Stimulated activated CD4-positive, alpha-beta T cell treated with anti-CD3 and anti-CD28 coated beads, Interleukin-15, amount 100 ng/mL, for 24 hours (primary cell): Measurements from ENCODE around the gene GSN.
A peak's percentile ranks its signal among the peaks of the same experiment; 100 is the strongest.

Experiments
- DNase-seq: peaks from one replicate; pipeline ENCODE4 v3.0.0-alpha.2; 2020

GSN gene

GRCh38 chr9:121267689-121268597 lies at the start of gene GSN:
GSN (plus strand) TSS chr9:121268162; CDS start chr9:121301972, 33,810 bp downstream.
- DNase-seq: peak; percentile 67

- no peak for DNase-seq
Measured at GRCh38 chr9:121218357-121219027, 49.5 kb upstream of the GSN start.

- no peak for DNase-seq
Measured at GRCh38 chr9:121219530-121219929, 48.4 kb upstream of the GSN start.

- DNase-seq: no peak
Measured at GRCh38 chr9:121220996-121221663, 46.8 kb upstream of the GSN start.

GRCh38 chr9:121221664-121222055 lies 46.3 kb upstream of the GSN start:
- no peak for DNase-seq

GRCh38 chr9:121222524-121223171 lies 45.3 kb upstream of the GSN start:
- no peak for DNase-seq

GRCh38 chr9:121225240-121225639 lies 42.7 kb upstream of the GSN start:
- DNase-seq: no peak

GRCh38 chr9:121226175-121226574 lies 41.8 kb upstream of the GSN start:
- DNase-seq: no peak

GRCh38 chr9:121227862-121228261 lies 40.1 kb upstream of the GSN start:
- DNase-seq: no peak

GRCh38 chr9:121230256-121230655 lies 37.7 kb upstream of the GSN start:
- DNase-seq: no peak

GRCh38 chr9:121232251-121232650 lies 35.7 kb upstream of the GSN start:
- DNase-seq: no peak

- DNase-seq: no peak
Measured at GRCh38 chr9:121233906-121234831, 33.8 kb upstream of the GSN start.

- no peak for DNase-seq
Measured at GRCh38 chr9:121234832-121235161, 33.2 kb upstream of the GSN start.

- no peak for DNase-seq
Measured at GRCh38 chr9:121235512-121235911, 32.5 kb upstream of the GSN start.

GRCh38 chr9:121237916-121238315 lies 30.0 kb upstream of the GSN start:
- no peak for DNase-seq

- DNase-seq: no peak
Measured at GRCh38 chr9:121239071-121239470, 28.9 kb upstream of the GSN start.

GRCh38 chr9:121239851-121240250 lies 28.1 kb upstream of the GSN start:
- DNase-seq: no peak

- DNase-seq: no peak
Measured at GRCh38 chr9:121240472-121241135, 27.4 kb upstream of the GSN start.

GRCh38 chr9:121242219-121242958 lies 25.6 kb upstream of the GSN start:
- DNase-seq: no peak

GRCh38 chr9:121242959-121243346 lies 25.0 kb upstream of the GSN start:
- no peak for DNase-seq
